Measurements from ENCODE around the gene BEX1.

DNA sequence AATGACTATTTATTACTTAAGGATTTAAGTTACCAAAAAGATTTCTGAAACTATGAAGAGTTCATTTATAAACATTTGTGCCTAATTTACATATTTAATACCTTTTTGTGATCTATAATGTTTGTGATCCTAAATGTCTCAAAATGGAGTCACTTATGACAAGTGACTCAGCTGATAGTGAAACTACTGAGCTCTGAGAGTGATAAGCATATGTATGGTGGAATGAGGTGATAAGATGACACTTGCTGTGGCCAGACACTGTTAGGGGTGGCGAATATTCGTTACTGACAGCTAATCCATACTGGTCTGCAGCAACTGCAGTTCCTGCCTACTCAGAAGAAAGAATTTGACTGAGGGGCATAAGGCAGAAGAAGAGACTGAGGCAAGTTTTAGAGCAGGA lies 34.5 kb upstream of the BEX1 start:
- TF ChIP-seq, protein P1, sequence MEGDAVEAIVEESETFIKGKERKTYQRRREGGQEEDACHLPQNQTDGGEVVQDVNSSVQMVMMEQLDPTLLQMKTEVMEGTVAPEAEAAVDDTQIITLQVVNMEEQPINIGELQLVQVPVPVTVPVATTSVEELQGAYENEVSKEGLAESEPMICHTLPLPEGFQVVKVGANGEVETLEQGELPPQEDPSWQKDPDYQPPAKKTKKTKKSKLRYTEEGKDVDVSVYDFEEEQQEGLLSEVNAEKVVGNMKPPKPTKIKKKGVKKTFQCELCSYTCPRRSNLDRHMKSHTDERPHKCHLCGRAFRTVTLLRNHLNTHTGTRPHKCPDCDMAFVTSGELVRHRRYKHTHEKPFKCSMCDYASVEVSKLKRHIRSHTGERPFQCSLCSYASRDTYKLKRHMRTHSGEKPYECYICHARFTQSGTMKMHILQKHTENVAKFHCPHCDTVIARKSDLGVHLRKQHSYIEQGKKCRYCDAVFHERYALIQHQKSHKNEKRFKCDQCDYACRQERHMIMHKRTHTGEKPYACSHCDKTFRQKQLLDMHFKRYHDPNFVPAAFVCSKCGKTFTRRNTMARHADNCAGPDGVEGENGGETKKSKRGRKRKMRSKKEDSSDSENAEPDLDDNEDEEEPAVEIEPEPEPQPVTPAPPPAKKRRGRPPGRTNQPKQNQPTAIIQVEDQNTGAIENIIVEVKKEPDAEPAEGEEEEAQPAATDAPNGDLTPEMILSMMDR (conservative IDR thresholded peaks at IDR 0.05; ENCODE audit: low read depth, low read length) = no peak
- TF ChIP-seq EZH2 (IDR thresholded peaks at IDR 0.05; ENCODE audit: borderline replicate concordance, low read depth, low read length, poor library complexity, severe bottlenecking) = no peak

All from A673 (cell line).